Activated T-cell treated with anti-CD3 and anti-CD28 coated beads, Interleukin-2, amount 50 U/mL, for 1 hour (primary cell): ENCODE measurements around the gene KAT2B.
"Not testable (repeated sequence)": the region's sequence is repeated elsewhere in the genome, so short reads cannot be mapped to it uniquely, and the experiment has no call there.

Experiments
- DNase-seq: peaks from one replicate; pipeline ENCODE4 v3.0.0-alpha.2; 2020

Gene KAT2B

DNA sequence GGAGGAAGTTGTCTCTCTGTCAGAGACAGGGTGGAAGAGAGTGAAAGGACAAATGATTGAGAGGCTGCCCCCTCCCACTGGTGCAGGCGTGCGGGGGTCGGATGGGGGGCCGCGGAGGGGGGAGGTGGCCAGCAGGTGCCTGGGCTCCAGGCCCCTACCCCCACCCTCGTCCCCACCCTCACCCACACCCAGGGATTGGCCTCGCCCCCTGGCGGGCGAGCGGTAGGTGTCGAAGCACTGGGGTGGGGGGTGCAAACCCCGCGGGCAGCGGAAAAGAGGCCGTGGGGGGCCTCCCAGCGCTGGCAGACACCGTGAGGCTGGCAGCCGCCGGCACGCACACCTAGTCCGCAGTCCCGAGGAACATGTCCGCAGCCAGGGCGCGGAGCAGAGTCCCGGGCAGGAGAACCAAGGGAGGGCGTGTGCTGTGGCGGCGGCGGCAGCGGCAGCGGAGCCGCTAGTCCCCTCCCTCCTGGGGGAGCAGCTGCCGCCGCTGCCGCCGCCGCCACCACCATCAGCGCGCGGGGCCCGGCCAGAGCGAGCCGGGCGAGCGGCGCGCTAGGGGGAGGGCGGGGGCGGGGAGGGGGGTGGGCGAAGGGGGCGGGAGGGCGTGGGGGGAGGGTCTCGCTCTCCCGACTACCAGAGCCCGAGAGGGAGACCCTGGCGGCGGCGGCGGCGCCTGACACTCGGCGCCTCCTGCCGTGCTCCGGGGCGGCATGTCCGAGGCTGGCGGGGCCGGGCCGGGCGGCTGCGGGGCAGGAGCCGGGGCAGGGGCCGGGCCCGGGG, at the start of gene KAT2B:
KAT2B (plus strand) TSS at position 682 of the 783 bp plus-strand sequence; CDS start at position 714, 32 bp downstream.
- DNase-seq, result peak; percentile 89

DNA sequence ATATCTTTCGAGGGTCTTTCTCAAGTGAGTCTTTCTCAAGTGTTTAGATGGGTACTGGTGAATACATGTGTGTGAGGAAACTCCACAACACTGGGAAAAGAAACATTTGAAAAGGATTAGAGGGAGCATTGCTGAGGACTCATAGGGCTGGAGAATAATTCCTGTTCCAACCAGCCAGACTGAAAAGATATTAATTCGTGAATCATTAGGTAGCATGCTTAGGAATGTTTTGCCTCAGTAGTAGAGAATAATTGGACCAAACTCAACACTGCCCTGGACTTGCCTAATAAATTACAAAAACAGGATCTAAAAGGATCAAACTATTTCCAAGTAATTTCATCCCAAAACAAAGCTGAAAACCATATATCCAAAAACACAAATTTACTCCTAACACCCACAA, 45.5 kb upstream of the KAT2B start:
- DNase-seq, result no peak

DNA sequence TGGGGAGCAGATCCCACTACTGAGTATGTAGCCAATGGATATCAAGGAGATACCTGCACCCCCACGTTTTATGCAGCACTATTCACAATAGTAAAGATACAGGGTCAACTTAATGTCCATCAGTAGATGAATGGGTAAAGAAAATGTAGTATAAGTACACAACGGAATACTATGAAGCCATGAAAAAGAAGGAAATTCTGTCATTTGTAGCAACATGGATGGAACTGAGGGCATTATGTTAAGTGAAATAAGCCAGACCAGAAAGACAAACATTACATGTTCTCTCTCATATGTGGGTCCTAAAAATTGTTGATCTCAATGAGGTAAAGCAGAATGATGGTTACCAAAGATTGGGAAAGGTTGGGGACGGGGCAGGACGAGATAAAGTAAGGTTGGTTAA, 42.7 kb upstream of the KAT2B start:
- no peak for DNase-seq

DNA sequence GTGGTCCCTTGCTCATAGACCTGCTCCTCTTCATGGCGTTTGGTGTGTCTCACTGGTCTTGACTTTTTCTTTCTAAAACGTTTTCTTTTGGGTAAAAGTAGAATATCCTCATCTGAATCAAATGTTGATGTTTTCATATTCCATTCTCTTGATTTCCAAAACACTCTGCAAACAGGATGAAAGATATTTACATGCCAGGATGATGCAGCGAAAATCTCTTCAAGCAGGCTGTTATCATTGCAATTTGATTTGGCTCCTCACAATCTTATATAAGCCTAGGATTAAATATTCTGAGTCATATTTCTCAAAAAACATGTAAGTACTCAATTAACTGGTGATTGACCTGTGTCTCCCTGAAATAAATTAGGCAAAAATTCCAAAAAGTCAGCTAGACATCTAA, 38.3 kb upstream of the KAT2B start:
- no peak for DNase-seq

DNA sequence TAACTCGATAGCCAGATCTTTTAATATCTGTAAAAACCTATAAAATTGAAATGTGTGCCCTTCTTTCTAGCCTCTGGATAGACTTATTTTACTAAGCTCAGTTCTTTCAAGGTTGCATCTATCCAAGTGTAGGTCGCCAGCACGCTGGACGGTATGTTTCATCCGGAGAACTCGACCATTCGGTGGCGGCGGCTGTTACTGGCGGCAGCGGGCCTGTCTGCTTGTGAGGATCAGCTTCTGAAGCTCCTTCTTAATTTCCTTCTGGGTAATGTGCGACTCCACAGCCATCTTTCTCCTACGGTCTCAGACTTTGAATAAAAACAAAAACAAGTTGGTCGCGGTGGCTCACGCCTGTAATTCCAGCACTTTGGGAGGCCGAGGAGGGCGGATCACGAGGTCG, 32.3 kb upstream of the KAT2B start:
- no peak for DNase-seq

DNA sequence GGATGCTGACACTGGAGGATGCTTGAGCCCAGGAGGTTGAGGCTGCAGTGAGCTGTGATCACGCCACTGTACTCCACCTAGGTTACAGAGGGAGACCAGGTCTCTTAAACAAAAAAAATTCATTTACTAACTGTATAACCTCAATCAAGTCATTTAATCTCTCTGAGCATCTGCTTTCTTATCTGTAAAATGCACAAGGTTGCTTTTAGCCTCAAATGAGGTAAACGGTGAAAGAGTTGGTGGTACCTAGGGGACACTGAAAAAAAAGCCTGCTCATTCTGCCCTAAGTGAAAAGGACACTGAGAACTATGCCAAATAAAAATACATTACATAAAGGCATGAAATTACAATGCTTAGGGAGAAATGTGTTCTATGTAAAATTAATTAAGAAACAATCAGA, 31.6 kb upstream of the KAT2B start:
- no peak for DNase-seq

DNA sequence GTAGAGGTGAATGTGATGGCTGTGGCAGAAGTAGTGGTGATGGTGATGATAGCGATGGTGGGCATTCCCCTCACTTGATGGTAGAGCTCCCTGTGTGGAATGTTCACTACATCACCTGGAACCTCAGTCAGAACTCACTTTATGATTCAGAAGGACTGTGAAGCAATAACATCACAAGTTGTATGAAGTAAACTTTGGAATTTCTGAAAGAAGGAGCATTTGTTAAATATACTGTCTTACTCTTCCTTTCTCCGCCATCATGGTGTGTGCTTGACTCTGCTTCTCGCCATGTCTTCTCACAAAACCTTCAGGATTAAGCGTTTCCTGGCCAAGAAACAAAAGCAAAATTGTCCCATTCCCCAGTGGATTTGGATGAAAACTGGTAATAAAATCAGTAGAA, 28.1 kb upstream of the KAT2B start, which contains the start of gene PP2D1:
PP2D1 (minus strand) TSS at position 101 of the 400 bp plus-strand sequence. CDS start 192 bp downstream, outside the sequence.
- DNase-seq, result no peak

DNA sequence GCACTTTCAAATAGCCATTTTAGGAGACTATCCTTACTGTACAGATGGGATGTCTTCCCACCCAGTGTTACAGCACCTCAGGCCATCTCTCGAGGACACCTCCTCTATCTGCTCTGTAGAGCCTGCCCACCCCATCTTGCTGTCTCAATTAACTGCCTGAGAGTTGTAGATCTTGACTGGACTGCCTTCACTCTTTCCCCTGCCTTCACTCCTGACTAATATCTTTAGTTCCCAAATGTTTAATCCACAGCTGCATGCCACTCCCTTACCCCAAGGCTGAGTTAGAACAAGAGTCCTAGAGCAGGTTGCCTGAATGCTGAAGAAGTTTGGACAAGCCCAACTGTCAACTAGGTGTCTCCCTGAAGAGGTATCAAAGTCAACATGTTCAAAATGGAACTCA, 26.9 kb upstream of the KAT2B start:
- no peak for DNase-seq

DNA sequence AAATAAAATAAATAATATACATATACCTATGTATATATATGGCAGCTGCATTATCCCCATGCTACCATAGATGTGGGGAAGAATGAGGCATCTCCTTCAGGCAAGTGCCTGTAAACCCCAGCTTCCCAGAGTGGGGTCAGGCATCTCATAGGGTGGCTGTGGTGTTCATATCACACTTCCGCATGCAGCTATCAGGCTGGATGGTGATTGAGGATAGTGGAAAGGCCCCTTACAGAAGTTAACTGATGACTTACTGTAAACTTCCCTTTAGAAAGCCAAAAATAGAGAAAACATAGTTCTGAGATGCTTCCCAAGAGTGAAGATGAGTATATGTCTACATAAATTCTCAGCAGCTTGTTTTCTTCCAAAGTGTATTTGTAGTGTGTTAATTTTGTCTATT, 24.7 kb upstream of the KAT2B start:
- no peak for DNase-seq

DNA sequence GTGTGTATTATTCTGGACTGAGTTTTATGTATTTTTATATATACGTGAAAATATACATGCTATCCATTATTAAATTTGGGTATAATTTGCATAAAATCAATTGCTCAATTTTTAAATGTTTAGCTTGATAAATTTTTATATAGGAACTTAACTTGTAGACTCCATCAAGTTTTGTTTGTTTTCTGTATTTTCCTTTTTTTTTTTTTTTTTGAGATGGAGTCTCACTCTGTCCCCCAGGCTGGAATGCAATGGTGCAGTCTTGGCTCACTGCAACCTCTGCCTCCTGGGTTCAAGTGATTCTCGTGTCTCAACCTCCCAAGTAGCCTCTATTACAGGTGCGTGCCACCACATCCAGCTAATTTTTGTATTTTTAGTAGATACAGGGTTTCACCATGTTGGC, 24.2 kb upstream of the KAT2B start:
- not testable (repeated sequence) for DNase-seq

DNA sequence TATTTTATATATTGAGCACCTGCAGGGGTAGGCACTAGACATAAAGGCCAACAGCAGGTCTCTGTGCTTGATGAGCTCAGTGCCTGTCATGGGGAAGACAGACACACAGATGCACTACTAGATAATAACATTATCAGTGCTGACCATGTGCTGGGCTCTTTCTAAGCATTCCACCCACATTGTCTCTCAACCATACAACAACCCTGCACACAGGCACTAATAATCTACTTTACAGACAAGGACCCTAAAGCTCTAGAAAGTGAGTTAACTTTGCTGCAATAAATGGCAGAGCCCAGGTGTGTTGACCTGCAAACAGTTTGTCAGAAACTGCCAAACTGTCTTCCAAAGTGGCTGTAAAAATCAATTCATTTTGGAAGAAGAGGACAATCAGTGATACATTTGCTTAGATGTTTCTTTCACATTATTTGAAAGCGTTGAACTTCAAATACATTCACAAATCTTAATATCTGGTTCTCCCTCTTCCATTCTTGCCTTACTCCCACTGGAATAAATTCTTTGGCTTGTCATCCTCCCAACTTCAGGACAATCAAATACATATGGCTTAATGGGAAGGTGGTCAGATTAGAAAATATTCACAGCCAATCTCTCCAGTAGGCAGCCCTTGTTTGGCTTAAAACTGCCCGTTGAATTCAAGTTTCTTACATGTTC, 17.2 kb upstream of the KAT2B start:
- DNase-seq, result no peak

DNA sequence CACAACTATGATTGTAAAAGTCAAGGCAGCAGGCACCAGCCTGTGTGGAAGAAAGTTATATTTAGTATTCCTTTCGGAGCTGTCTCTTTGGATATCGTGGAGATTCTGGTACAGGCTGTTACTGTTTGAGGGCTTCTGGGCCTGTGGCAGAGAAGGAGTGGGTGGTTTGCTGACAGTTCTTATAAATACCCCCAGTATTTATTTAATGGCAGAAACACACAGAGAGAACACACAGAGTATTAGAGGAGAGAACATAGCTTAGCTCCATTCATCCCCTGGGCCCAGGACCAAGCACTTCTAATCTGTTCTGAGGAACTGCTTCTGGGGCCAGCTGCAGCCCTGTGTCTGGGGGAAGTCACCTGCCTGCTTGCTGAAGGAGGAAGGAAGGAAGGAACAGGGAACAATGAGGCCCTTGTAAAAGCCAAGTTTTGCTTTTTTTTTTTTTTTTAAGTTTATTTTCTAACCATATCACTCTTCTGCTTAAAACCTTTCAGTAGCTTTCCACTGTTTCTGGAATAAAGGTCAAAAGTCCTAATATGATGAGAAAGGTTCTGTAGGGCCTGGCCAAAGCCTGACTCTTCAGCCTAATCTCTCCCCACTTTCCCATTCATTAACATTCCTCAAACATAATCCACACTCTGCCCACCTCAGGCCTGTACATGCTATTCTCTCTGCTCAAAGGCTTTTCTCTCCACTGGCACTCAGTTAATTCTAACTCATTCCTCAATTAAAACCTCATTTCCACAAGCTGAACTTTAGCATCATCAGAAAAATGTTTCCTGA, 16.4 kb upstream of the KAT2B start:
- DNase-seq, result no peak

DNA sequence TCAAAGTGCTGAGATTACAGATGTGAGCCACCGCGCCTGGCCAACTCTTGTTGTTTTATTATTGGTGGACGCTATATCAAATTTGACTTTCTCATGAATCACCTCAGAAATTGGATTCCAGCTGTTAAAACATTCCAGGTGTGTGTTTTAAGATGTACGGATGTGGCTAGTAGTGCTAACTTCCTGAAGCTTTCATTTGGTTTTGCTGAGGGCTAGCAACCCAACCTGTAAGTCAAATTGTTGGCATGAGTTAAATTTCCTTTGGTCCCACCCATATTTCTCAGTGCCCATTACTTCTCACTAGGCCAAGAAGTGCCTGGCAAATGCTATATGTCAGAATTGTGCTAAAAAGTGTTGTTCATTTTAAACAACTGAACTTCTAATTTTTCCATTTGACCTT, 13.1 kb upstream of the KAT2B start:
- no peak for DNase-seq

DNA sequence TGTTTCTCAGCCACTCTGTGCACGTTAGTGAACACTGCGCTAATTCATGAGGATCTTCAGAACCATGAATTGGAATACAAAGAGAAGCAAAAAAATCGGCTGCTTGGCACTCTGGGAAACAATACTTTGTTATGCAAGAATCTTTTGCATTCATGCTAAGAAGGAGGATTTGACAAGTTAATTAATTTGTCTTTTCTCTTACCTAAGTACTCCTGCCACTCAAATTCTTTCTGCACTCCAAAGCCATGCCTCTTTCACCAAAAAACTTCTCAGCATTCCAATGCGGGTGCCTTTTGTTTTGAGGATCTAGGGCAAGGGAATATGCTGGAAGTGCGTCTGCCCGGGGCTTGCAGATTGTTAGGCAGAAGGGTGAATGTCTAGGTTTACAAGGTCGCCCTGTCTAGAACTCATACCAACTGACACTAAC, 11.3 kb upstream of the KAT2B start:
- DNase-seq, result no peak

DNA sequence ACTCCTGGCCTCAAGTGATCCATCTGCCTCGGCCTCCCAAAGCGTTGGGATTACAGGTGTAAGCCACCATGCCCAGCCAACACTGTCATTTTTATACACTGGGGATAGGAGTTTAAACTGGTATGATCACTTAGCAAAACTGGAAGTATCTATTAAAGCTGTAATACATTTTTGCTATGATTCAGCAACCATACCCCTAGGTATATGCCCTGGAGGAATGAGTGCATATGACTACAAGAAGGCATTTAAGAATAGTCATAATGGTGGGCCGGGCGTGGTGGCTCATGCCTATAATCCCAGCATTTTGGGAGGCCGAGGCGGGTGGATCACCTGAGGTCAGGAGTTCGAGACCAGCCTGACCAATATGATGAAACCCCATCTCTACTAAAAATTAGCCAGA, 8.3 kb upstream of the KAT2B start:
- not testable (repeated sequence) for DNase-seq

DNA sequence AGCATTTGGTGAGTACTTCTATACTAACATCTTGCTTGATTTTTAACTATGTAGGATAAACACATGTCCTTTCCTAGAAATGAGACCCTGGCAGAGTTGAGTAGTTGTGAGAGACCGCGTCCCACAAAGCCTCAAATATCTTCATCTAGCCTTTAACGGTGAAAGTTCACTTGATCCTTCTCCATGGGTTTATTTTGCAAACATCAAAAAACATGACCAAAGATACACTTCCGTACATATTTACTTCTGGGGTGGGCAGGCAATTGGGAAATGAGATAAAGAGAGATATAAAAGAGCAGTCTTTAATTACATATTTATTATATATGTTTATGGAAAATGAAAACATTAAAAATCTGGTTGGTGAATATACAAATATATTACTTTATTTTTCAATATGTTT, 5.2 kb upstream of the KAT2B start:
- no peak for DNase-seq

DNA sequence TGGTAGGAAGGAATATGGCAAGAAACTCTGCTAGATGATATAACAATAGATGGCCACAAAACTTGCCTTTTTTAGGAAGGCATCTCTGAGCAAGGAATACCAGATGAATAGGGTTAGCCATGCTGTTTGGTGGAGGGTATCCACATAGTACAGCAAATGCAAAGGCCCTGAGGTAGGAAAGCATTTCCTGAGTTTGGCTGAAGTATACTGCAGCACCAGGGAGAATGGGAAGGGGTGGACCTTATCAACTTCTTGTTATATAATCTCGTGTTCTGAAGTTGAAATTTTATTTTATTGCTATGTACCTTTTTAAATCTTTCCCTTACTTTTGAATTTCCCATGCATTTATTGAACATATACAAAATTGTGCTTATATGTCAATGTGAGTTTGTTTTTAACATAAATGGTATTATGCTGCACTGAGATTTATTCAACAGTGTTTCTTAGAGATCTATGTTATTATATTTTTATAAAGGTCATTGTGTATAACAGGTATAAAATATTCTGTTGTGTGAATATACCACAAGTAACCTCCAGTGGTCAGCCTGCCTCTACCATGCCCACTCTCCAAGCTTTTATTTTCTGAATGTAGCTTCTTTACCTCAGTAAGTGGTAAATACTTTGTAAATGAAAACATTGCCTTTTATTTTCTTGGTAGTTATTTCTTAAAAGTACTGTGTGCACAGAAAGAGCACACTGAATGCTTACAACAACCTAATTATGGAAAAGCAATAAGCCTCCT, 2.8 kb upstream of the KAT2B start:
- no peak for DNase-seq

DNA sequence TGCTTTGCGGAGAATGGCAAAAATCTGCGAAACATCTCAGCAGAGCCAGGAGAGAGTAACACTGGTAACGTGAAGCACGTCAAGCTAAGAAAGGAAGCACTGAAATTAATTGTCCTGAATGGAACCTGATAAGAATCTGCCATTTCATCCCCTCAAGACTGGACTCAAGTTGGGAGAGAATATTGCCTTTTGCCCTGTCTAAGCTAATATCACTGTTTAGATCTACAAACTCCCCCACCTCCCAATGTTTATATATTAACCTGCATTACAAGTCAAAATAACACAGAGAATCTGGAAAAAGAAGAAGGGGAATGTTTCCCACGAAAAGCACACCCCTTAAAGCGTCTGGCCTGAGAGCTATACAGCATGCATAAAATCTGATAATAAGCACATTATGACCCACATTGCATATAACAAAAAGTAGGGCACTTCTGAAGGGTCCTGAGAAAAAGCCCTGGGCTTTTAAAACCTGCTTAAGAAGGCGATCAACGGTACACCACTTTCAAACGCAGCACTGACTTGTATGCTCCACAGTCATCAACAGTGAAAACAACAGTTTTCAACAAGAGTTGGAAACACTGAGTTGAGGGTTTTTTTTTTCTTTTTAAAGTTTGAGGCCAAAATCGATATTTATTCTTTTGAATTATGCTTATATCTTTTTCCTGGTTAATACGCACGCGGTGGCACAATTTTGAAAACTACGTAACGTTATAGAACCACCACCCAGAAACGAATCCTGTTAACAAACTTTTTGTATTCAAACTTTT, 1.4 kb upstream of the KAT2B start:
- DNase-seq, result no peak

DNA sequence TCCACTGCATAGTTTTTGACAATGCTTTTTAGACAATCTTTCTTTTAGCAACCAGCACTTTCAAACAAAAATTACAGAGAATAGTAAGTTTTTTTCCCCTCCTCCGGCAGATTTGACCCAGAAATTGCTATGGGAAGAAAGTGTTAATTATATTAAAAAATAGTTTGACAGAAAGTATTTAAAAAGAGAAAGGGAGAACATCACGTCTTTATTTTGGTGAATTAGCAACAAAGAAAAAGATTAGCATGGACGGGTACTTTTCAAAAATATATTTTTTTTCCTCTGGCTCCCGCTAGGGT, 831 bp upstream of the KAT2B start:
- DNase-seq, result no peak

DNA sequence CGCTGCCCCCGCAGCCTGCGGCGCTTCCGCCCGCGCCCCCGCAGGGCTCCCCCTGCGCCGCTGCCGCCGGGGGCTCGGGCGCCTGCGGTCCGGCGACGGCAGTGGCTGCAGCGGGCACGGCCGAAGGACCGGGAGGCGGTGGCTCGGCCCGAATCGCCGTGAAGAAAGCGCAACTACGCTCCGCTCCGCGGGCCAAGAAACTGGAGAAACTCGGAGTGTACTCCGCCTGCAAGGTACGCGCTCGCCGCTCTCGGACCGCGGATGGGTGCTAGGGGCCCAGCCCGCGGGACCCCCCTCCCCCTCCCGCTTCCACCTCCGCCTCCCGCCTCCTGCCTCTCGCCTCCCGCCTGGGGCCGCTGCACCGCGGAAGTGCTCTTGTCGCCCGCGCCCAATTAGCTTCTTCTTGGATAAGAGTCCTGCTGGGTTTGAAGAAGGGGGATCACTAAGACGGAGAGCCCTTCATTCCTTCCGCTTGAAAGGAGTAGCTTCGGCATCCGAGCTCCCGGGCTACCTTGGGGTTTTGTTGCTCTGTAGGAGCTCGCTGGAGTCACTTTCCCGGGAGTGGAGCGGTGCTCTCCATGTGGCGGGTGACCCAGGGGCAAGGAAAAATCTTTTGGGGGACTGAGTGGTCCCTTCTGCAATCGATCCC, 426 bp downstream of the KAT2B start:
- peak; percentile 69 for DNase-seq

DNA sequence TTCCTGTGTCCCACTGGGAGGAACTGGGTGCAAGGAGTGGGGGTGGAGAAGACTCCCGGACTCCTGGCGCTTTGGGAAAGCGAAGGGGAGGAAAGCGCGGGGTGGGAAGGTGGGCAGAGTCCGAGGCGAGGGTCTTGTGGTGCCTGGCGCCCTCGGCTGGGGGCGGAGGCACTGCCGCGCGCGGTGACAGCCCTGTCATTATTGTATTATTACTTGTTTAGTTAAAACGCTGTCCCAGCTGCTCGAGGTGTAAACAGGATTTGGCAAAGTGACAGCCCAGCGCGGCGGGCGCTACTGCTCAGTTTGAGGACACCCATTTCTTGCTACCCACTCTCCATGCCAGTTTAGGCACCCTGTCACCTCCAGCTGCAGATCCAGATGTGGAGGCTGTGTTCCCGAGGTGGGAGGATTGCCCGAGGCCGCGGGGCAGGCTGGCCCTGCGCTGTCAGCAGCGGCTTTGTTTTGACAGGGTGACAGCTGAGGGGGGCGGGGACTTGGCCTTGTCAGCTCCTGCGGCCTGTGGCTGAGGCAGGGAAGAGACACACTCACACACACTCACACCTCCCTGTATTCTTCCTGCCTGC, 1.0 kb downstream of the KAT2B start:
- peak; percentile 78 for DNase-seq
